DMS 273 treated with DMSO at 0.1 percent for 48 hours (cell line): ENCODE data around the gene CCDC57.
A peak's percentile ranks its signal among the peaks of the same experiment; 100 is the strongest.

ENCODE experiments used
- DNase-seq: peaks from one replicate; lab custom pipeline; 2025; lab: John Stamatoyannopoulos, UW

CCDC57 gene

DNA sequence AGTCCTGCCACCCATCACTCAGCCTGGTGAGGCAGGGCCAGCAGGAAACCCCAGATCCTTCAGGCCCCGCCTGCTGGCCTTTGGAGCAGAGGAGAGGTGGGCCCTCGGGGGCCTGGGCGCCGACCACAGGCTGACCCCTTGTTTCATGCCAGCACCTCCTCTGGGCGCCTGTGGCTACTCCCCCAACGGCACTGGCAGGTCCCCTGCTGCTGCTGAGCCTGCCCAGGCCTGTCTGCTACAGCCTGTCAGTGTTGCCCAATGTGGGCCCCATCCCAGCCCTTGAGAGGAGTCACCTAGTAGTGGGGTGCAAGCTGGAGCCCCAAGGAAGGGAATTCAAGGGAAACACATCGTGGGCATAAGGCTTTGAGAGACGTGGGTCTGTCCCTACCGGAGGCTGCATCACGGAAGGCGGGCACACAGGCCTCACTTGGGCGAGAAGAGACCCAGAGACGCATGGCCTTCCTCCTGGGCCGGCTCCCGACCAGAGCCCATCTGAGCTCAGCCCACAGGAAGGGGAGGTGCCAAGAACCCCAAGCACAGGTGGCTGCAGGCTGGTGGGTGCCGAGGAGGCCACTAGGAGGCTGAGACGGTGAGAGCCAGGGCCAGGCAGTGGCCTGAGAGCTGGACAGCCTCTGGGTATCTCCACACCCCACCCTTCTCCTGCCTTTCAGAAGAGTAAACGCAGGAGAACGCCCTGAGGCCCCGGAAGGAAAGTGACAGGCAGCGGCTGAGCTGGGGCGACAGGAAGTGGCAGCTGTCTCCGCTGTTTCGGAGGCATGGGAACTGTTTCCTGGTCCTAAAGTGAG, 106.6 kb downstream of the CCDC57 start:
- DNase-seq = peak; percentile 32

GRCh38 chr17:82105417-82105881, 107.2 kb downstream of the CCDC57 start:
- no peak for DNase-seq

- DNase-seq = no peak
Observed at GRCh38 chr17:82104797-82105416, 107.7 kb downstream of the CCDC57 start.

DNA sequence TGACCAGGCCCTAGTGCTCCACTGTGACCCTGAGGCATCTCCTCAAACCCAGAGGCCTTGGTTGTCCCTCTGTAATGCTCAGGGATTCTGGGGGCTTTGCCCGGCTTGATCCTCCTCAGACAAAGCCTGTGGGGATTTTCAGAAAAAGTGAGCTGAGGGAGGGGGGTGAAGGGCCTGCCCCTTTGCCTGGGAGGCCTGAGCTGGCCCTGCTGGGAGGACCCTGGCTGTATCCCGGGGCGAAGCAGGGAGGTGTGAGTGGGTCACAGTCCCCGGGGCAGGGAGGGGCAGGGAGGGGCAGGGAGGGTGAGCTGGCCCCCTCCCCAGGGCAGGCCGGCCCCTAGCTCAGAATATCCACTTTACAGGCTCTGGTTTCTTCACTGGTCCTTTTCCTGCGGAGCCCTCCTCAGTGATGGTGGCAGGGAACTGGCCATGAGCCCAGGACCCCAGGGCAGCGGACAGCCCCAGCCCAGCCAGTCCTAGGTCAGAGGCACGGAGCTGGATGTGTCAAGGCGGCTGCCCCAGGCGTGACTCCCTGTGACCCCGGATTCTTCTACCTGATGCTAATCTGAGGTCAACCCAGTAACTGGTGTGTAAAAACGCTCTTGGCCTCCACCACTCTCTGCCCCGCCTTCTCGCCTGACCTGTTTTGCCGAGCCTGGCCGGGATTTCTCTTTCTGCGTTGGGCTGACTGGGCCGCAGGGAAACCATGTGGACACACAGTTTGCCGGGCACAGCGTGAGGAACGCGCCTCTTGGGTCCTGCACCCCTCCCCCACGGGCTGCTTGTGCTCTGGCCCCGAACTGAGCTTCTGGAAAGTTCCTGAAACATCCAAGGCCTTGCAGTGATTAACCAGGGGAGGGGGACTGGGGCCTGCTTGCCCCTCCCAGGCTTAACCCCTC, 108.8 kb downstream of the CCDC57 start:
- no peak for DNase-seq

DNA sequence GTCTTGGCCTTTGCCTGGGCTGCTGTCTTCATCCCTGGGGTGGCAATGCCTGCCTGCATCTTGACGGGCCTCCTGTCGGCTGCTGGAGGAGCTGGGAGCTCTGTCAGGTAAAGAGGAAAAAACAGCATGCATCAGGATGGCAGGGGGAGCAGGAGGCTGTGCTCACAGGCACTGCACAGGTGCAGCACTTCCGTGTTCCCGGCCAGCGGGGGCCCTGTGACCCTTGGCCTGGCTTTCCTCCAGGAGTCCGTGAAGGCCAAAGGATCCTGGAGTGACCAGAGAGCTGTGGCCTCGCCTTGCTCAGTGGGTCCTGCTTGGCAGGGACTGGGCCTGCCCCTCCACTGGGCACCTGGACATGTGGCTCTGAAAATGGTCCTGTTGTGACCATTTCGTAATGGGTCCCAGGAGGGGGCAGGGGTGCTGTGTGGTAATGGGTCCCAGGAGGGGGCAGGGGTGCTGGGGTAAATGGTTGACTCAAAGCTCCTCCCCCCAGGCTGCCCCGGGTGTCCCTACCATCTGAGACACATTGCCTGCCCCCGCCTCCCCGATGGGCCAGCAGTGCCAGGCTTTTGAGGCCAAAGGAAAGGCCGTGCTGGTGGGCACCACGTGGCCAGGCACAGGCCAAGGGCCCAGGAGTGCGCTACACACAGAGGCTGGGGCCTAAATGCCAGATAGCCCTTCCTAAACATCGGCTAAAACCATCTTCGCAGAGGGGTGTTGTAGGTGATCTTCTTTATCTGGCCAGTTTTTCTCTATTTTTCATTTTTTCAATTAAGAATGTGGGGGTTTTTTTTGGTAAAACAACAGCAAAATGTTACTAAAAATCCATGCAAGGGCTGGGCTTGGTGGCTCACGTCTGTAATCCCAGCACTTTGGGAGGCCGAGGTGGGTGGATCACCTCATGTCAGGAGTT, 110.6 kb downstream of the CCDC57 start:
- no peak for DNase-seq

- no peak for DNase-seq
Observed at GRCh38 chr17:82101301-82101715, 111.3 kb downstream of the CCDC57 start.

- DNase-seq = no peak
Observed at GRCh38 chr17:82100502-82101298, 111.9 kb downstream of the CCDC57 start.

- no peak for DNase-seq
Observed at GRCh38 chr17:82098939-82099763, 113.5 kb downstream of the CCDC57 start.

DNA sequence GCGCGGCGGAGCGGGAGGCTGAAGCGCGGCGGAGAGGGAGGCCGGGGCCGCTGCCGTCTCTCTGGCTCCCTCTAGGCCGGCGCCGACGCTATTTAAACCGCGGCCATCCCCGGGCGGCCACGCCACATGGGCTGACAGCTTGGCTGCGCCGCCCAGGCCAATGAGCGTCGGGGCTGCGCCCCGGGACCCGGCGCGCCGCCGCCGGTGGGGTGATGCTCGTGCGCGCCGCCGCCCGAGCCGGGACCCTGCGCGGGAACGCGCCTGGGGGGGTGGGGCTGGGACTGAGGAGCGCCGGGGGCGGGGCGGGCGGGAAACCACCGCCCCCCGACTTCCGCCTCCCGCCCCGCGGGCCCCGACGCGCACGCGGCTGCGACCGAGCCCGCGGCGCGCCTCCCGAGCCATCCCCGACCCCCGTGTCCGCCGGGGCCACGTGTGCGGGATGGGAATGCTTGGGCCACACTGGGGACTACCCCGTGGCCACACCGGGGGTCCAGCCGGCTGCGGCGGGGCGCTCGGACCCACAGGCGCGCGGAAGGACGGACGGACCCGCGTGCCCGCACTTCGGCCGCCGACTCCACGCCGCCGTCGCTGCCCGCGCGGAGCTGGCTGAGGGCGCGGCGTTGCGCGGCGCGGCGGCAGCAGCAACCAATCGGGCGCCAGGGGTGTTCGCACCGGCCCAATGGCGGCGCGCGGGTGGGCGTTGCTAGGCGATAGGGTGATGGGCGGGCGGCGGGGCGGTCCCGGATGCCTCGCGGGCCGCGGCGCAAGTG, 114.3 kb downstream of the CCDC57 start, which contains the start of gene FASN:
TSS of gene FASN (minus strand) at position 68 of the 770 bp plus-strand sequence. CDS start 1,791 bp downstream, outside the sequence.
- DNase-seq = peak; percentile 72

DNA sequence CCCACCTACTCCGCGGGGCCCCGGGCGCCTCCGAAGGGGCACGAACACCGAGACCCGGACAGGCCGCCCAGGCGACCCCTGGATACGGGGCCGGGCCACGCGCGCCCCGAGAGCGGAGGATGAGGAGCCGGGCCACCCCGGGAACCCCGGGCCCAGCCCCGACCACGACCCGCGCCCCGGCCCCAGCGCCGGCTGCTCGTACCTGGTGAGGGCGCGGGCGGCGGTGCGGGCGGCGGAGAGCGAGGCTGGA, 114.8 kb downstream of the CCDC57 start:
- DNase-seq = no peak

DNA sequence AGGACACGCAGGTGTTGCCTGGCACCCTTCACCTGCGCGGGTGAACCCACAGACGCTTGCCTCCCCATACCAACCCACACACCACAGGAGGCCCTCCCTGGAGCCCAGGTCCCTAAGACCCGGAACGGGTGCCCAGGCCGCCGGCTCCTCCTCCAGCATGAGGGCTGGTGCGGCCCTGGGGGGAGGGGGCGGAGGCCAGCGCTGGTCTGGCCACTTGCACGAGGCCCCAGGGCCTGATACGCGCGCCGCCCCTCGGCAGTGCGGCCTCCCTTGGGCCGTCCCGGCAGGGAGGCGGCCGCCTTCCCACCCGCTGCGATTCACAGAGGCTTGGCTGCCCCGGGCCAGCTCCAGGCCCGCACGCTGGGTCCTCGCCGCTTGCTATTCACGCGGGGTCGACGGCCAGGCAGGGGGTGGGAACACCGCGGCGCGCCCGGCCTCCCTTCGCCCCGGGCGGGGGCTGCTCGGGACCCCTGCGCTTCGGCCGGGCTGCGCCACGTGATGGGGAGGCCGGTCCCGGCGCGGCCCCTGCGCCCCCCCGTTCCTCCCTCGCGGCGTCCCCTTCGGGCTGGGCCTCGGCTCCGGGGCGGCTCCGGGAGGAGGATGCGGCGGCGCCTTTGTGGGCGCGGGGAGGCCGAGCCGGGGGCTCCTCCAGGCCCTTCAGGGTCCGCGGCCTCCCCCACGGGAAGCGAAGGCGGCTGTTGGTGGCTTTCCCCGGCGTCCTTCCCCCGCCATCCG, 115.3 kb downstream of the CCDC57 start:
- DNase-seq = no peak

DNA sequence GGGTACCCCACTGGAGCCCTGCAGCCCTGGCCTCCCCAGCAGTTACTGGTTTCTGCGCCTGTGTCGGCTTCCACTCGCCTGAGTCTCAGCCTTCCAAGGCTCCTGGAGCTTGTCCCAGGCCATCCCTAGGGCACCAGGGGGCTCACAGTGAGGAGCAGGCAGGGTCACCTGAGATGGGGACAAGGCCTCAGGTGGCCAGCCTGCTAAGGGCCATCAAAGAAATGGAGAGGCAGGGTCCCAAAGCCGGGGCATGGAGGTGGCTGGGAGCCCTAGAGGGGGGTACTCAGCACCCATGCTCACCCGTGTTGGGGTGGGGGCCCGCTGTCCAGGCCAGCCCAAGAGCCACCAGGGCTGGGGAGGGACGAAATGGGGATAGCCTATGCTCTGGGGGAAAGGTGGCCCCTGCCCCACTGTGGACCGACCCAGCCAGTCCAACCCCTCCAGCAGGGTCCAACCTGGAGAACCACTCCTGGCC, 115.9 kb downstream of the CCDC57 start:
- no peak for DNase-seq

- DNase-seq = no peak
Observed at GRCh38 chr17:82095777-82096708, 116.6 kb downstream of the CCDC57 start.

DNA sequence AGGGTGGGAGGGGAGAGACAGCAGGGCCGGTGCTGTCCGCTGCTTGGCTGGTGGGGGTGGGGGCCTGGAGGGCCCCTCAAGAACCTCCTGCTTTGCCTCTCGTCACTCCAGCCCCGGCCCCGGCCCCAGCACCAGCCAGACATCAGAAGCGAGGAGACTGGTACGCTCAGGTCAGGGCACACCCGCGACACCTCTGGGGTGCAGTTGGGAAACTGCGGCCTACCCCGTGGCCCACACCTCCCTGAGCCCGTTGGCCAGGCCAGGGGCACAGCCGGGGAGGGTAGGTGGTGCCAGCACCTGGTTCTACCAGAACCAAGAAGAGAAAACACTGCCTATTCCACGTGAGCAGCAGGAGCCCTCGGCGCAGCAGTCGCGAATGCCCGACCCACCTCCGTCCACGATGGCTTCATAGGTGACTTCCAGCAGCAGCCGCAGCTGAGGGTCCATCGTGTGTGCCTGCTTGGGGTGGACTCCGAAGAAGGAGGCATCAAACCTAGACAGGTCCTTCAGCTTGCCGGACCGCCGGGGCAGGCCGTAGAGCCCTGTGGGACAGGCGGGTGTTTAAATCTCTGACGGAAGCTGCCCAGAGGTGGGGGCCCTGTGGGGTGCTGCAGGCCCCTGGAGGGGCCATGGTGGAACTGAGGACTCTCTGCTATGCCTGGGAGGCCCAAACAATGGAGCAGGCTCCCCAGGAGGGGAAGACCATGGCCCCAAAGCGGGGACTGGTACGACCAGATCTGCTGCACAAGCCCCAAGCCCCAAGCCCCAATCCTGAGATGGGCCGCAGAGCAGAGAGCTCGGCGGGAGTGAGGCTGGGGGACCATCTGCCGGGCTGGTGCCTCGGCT, 117.5 kb downstream of the CCDC57 start:
- no peak for DNase-seq

DNA sequence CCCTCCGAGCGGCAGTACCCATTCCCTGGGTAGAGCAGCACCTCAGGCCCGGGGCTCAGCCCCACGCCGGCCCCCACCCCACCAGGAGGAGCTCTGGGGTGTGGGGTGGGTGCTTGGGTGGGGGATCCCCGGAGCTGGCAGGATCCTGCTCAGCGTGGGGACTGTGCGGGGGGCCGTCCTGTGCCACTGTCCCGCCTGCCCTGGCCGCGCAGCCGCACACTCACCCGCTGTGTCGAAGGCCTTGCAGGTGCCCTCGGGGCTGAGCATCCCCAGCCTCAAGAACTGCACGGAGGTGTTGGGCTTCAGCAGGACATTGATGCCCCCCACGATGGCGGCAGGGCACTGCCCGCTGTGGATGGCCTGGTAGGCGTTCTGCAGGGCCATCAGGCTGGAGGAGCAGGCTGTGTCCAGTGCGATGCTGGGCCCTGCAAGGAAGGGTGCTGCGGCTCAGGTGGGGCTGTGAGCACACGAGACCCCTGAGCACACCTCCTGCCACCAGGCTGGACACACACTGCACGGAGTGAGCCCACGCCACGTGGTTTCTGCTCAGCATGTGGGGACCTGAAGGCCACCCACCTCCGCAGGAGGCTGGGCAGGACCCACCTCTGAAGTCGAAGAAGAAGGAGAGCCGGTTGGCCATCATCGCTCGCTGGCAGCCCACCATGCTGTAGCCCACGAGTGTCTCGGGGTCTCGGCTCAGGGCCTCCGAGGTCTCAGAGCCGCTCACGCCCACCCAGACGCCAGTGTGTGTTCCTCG, 119.5 kb downstream of the CCDC57 start:
- no peak for DNase-seq
